Measurements from ENCODE around the gene SMAP2.

DNA sequence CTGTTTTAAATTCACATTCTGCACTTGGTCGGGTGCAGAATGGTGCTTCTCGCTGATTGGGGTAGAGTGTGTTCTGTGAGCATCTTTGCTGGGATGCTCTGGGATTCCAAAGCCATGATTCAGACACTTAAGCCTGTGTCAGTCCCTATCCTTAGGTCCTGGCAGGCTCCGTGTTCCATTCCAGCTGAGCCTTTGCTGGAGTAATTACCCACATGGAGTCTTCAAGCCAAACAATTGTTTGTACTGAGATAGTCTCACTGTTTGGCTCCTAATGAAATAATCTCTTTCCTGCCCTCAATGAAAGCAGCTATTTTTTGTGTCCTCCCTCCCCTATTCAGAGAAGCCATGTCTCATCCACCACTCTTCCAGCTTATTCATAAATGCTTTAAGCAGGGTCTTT lies 18.7 kb downstream of the SMAP2 start:
- TF ChIP-seq POLR2A (IDR thresholded peaks at IDR 0.05) (no peak), CTCF (IDR thresholded peaks at IDR 0.05) (no peak)

Measured in body of pancreas (tissue), 4 donors.